SH-SY5Y (cell line): ENCODE results near the gene PRPF19.

Experiments used
- GATA2 ChIP-seq: IDR thresholded peaks from 2 replicates; pipeline ENCODE4 v1.6.1; 2011; ENCODE audit warnings: mild to moderate bottlenecking, low read depth, low read length
- GATA3 ChIP-seq: IDR thresholded peaks from 2 replicates; pipeline ENCODE4 v1.6.1; 2011; ENCODE audit warnings: low read depth, mild to moderate bottlenecking, low read length, moderate library complexity

Gene PRPF19

DNA sequence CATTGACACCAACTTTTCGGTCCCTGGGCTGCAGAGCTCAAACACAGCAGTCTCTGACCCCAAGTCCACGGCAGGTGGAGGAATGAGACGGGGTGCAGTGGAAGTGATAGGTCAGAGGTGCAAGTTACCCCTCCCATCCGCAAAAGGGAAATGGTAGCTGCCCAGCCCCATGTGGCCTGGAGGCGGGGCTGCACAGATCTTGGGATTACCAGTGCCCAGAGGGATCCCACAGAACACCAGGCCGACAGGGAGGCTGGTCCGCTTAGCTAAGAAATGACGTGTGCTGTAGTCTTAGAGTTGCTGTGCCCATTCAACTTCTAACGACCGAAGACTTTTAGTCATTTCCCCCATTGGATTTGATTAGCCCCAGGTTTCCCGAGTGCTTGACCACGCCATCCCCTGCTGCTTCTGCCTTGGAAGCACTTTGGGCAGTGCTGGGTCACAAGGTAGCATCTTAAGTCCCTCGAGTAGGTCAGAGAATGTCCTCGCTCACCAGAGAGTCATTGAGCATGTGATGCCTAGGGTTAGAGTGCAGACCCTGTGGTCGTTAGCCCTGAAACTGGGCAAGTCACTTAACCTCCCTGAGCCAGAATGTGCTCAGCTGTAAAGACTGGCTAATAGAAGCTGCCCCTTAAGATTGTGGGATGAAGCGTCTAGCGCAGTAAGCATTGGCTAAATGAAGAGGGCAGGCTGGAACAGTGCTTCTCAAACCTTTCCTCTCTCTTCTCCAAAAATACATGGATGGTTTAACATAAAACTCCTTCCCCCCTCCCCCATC, 54.9 kb downstream of the PRPF19 start:
- TF ChIP-seq GATA3 (no peak), GATA2 (no peak)

DNA sequence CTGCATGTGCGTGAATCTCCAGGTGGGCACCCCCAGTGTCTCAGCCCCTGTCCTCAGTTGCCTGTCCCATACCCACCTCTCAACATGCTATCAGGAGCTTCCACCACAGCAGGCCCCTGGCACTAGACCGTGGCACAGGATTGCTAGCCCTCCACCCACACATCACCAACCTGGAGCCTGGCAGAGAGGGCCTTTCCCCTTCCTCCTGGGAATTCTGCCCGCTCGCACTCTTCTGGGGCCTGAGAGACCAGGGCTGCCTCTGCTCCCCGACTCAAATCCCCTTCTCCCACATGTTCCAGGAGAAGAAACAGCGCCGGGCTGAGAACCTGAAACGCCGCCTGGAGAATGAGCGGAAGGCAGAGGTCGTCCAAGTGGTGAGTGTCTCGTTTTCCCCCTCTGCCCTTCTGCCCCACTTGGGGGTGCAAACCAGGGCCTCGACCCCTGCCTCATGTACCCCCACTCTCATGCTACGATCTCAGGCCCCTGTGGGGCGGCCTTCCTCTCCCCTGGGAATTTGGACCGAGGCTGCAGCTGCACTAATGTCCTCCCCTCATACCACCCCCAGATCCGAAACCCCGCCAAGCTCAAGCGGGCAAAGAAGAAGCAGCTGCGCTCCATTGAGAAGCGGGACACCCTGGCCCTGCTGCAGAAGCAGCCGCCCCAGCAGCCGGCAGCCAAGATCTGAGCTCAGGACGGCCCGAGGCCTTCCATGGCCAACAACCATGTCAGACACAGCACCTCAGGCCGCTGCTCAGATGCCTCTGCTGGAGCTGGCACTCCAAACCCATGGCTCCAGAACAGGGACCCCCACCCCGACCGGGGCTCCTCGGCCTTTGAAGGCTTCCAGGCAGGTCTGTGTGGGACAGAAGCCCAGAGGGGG, 56.5 kb downstream of the PRPF19 start:
- TF ChIP-seq GATA2 (no peak), GATA3 (no peak)

DNA sequence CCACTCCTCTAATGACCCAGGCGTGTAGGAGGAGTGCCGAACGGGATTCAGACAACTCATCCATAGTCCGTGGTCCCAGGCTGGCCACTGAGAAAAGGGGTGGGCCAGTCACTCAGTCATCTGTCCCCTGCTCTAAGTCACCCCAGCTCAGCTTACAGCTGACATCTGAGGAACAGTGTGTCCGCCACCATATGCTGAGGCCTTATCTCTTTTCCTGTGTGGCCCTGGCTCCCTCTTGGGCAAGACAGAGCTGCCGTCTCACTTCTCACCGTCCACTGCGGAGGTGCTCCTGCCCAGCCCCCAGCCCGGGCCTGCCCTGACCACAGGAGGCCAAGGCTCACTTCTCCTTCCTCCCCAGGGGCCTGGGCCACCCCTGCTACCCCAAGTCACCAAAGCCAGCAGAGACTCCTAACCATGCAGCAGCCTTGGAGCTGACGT, 57.7 kb downstream of the PRPF19 start:
- TF ChIP-seq GATA3 (no peak), GATA2 (no peak)

DNA sequence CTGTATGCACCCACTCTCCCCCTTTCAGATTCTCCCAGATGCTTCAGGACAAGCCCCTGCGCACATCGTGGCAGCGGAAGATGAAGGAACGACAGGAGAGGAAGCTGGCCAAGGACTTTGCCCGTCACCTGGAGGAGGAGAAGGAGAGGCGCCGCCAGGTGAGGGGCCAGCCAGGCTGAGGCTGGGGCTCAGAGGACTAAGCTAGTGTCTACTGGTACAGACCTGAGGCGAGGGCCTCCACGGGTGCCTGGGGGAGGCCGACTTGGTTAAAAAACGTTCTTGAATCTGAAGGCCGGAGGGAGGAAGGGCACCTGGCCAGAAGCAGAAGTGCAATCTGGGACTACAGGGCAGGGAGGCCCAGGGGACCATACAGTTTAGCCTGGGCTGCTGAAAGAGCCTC, 58.5 kb downstream of the PRPF19 start:
- no peak for TF ChIP-seq GATA3
- no peak for TF ChIP-seq GATA2

DNA sequence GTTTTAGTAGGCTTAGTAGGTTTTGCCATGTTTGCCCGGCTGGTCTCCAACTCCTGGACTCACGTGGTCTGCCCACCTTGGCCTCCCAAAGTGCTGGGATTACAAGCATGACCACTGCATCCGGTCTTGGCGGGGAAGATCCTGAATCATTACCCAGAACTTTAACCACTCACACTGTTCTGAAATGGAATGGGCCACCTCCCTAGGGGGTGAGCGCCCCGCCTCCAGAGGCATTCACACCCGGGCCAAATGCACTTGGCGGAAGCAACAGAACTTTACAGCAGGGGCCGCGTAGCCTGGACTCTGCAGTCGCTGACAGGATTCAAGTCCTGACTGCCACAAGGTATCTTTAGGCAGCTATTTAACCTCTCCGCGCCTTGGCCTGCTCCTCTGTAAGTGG, 59.1 kb downstream of the PRPF19 start:
- TF ChIP-seq GATA3: no peak
- no peak for TF ChIP-seq GATA2

DNA sequence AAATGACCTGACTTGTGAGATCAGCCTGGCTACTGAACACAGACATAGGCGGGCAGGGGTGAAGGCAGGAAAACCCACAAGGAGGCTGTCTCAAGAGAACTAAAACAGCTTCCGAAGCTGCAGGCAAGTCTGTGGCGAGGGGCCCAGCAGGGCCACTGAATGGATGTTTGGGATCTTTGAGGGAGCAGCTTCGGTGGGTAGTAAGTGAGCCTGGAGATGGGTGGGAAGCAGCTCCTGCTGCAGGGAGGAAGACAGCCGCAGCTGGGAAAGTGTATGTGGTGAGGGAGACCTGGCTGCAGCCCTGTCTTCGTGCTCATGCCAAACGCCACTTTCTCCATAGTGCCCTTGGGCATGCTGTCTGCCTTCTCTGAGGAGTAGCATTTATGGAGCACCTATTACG, 61.0 kb downstream of the PRPF19 start:
- TF ChIP-seq GATA3 (no peak), GATA2 (no peak)

DNA sequence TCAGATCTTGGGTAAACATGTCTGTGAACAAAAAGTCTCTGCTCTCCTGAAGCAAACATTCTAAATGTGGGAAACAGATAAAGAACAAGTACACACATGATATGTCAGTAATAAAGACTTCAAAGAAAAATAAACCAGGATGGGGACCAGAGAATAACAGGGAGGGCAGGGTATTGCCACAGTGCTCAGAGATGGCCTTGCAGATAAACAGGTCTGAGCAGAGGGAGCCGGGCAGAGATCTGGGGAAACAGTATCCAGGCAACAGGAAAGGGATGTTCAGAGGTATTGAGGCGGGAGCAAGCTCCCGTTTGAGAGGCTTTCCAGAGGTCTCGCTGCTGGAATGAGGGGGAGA, 61.5 kb downstream of the PRPF19 start:
- TF ChIP-seq GATA3: no peak; the same call in 1 of the 2 replicates
- TF ChIP-seq GATA2: peak; percentile 92

DNA sequence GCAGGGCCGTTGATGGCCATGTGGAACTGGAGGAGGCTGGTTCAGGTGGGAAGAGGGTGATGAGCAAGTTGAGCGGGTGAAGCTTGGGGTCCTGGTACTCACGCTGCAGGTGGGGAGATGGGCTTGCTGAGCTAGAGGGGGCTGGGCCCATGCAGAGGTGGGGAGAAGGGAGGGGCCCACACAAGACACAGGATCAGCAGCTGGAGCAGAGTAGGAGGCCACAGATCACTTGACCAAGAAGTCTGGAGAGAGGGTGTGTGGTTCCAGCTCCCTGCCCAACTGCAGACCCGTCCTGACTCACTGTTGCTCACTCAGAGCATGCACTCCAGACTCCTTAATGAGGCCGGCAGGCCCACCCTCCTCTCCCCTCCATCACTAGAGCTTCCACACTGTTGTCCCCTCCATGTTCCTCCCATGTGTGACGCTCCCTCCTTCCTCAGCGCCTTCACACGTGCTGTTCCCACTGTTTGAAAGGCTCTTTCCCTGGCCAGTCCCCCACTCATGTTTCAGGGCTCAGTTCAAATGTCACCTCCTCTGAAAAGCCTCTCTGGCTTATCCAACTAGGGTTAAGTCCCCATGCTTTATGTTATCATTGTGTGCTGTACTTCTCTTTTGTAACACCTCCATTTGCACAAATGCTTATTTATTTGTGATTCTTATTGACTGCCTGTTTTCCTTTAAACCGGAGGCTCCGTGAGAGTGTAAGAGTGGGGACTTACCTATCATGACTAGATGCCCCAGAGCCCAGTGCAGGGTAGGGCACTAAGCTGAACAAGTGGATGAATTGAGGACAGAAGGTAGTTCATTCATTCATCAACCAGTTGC, 62.1 kb downstream of the PRPF19 start:
- TF ChIP-seq GATA2 (no peak), GATA3 (no peak)

DNA sequence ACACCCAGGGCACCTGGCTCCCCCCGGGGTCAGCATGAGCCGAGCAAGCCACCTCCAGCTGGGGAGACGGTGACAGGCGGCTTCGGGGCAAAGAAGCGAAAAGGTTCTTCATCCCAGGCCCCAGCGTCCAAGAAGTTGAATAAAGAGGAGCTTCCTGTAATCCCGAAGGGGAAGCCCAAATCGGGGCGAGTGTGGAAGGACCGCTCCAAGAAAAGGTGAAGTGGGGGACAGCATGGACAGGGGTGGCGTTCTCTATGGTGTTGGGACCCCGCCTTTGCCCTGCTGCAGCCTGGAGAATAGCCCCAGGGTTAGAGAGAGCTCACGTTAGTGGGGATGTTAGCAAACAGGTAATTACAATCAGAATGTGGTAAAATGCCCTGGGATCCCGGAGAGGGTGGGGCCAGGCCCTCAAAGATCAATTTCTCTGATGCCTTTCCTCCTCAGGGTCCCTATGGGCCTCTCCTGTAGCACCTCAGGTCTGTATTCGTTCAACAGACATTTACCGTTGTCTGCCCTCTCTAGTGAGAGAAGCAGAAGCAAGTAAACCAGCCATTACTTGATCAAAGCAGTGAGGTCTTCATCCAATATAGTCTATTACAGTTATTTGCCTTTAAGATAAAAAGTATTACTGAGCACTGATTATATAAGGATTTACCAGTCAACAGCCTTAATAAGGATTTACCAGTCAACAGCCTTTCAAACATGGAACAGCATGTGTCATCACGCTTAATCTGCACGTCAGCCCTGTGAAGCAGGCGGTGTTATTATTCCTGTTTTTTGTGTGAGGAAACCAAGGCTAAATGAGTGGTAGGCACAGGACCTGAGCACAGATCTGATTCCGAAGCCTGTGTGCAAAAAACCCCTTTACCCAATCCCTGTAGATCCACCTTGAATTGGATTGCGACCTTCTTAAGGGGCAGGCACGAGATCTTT, 63.5 kb downstream of the PRPF19 start:
- no peak for TF ChIP-seq GATA3
- TF ChIP-seq GATA2: no peak

DNA sequence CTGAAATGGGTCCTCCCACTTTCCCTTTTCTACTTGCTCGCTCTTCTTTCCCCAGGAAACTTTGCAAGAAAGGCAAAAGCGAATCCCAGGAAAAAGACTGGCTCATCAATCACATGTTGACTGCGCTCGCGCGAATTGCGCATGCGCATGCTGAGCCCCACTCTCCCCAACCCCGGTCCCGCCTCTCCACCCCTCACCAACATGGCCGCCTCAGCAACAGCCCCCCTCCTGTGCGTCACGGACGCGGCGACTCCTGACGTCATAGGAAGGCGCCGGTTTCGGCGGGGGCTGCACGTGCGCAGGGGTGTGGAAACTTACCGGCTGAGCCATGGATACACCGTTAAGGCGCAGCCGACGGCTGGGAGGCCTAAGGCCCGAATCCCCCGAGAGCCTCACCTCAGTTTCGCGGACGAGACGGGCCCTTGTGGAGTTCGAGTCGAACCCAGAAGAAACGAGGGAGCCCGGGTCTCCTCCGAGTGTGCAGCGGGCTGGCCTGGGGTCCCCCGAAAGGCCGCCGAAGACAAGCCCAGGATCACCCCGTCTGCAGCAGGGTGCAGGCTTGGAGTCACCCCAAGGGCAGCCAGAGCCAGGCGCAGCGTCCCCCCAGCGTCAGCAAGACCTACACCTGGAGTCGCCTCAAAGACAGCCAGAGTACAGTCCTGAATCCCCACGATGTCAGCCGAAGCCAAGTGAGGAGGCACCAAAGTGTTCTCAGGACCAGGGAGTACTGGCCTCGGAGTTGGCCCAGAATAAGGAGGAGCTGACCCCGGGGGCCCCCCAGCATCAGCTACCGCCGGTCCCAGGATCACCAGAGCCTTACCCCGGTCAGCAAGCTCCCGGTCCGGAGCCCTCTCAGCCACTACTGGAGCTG, 64.4 kb downstream of the PRPF19 start, which contains the start of gene CCDC86:
CCDC86 (plus strand) TSS at position 317 of the 871 bp plus-strand sequence; CDS start at position 329, 12 bp downstream.
- TF ChIP-seq GATA2: no peak
- TF ChIP-seq GATA3: no peak
